NCI-H1436 (cell line): ENCODE results near the gene ZNF524.

Source experiments
- DNase-seq: peaks from one replicate; lab custom pipeline; 2025; lab: John Stamatoyannopoulos, UW

ZNF524 gene

GRCh38 chr19:55602104-55603001, 2.3 kb downstream of the ZNF524 start:
- DNase-seq = no peak

GRCh38 chr19:55603115-55603514, 3.0 kb downstream of the ZNF524 start:
- no peak for DNase-seq

GRCh38 chr19:55603581-55604292, 3.6 kb downstream of the ZNF524 start:
- DNase-seq = no peak

- DNase-seq = peak; percentile 99
These were observed 5.1 kb downstream of the ZNF524 start for GRCh38 chr19:55605207-55605636.

- peak; percentile 82 for DNase-seq
These were observed 5.8 kb downstream of the ZNF524 start, which contains the start of gene ZNF865 for GRCh38 chr19:55605637-55606470. Gene ZNF865 (plus strand): TSS chr19:55605647. CDS start chr19:55613619, 7,972 bp downstream.

GRCh38 chr19:55606471-55606787, 6.3 kb downstream of the ZNF524 start:
- DNase-seq = no peak

GRCh38 chr19:55606817-55607216, 6.7 kb downstream of the ZNF524 start:
- no peak for DNase-seq

GRCh38 chr19:55609326-55609725, 9.2 kb downstream of the ZNF524 start:
- no peak for DNase-seq

- no peak for DNase-seq
These were observed 11.4 kb downstream of the ZNF524 start for GRCh38 chr19:55611300-55611982.

GRCh38 chr19:55611983-55612645, 12.0 kb downstream of the ZNF524 start:
- no peak for DNase-seq

GRCh38 chr19:55613396-55613795, 13.3 kb downstream of the ZNF524 start:
- DNase-seq = no peak

GRCh38 chr19:55613930-55614710, 14.0 kb downstream of the ZNF524 start:
- DNase-seq = no peak

- no peak for DNase-seq
These were observed 14.8 kb downstream of the ZNF524 start for GRCh38 chr19:55614711-55615542.

GRCh38 chr19:55615543-55616394, 15.7 kb downstream of the ZNF524 start:
- DNase-seq = no peak

- DNase-seq = no peak
These were observed 16.3 kb downstream of the ZNF524 start for GRCh38 chr19:55616395-55616875.

GRCh38 chr19:55617426-55617825, 17.3 kb downstream of the ZNF524 start:
- DNase-seq = no peak

GRCh38 chr19:55618426-55618825, 18.3 kb downstream of the ZNF524 start:
- DNase-seq = no peak

- DNase-seq = no peak
These were observed 19.2 kb downstream of the ZNF524 start for GRCh38 chr19:55619286-55619685.
